Kidney tubule cell (primary cell): ENCODE results near the gene TMEM236.

Source experiments
- DNase-seq: peaks from one replicate; pipeline ENCODE4 v3.0.0-alpha.2; 2018; ENCODE audit warnings: low spot score

The TMEM236 gene

GRCh38 chr10:17820943-17821342, 68.9 kb downstream of the TMEM236 start:
- DNase-seq = no peak

- no peak for DNase-seq
These were observed 69.9 kb downstream of the TMEM236 start for GRCh38 chr10:17821893-17822292.

GRCh38 chr10:17831341-17831740, 79.3 kb downstream of the TMEM236 start:
- no peak for DNase-seq

GRCh38 chr10:17831896-17832295, 79.9 kb downstream of the TMEM236 start:
- DNase-seq = peak; percentile 50

- no peak for DNase-seq
These were observed 81.7 kb downstream of the TMEM236 start for GRCh38 chr10:17833656-17834055.

GRCh38 chr10:17835688-17836087, 83.7 kb downstream of the TMEM236 start:
- DNase-seq = peak; percentile 98

GRCh38 chr10:17836942-17837341, 84.9 kb downstream of the TMEM236 start:
- peak; percentile 80 for DNase-seq

- DNase-seq = no peak
These were observed 86.2 kb downstream of the TMEM236 start for GRCh38 chr10:17838080-17838648.

GRCh38 chr10:17841050-17841449, 89.0 kb downstream of the TMEM236 start:
- no peak for DNase-seq

- DNase-seq = no peak
These were observed 90.6 kb downstream of the TMEM236 start for GRCh38 chr10:17842641-17843040.

GRCh38 chr10:17847585-17848296, 95.7 kb downstream of the TMEM236 start:
- DNase-seq = peak; percentile 12

- DNase-seq = no peak
These were observed 96.6 kb downstream of the TMEM236 start for GRCh38 chr10:17848646-17849045.
